GM12878 (cell line): Measurements from ENCODE around the gene CDKN1C. TPM values are rescaled to one million over a fixed set of nuclear protein-coding genes. Genes with fewer than 3 reads are reported as not detected.

Experiments used
- ATAC-seq: fragments of 200-7000 bp; cut with Tn5 transposase; 3 replicates; pipeline ENCODE4 v1.9.1; 2020; ENCODE audit warnings: mild to moderate bottlenecking, moderate library complexity
- BruUV-seq: library from RNA; stranded (reverse); fragments of 400-500 nt; replicated peaks from 2 replicates; lab custom pipeline; 2021; lab: Mats Ljungman, UMichigan
- CTCF ChIA-PET: fragments of 300-600 bp; sonication (Branson Sonifier 250); formaldehyde crosslinking; extraction: SDS; loops from one replicate; lab custom pipeline; 2021; ENCODE audit warnings: inconsistent platforms; lab: Yijun Ruan, JAX
- POLR2A ChIA-PET: fragments of 350-600 bp; formaldehyde crosslinking; extraction: SDS; loops from one replicate; lab custom pipeline; 2021; ENCODE audit warnings: inconsistent platforms; lab: Charles Lee
- RAD21 ChIA-PET: fragments of 300-600 bp; sonication (Branson Sonifier 250); formaldehyde crosslinking; loops from one replicate; lab custom pipeline; 2023; ENCODE audit warnings: antibody characterized with exemption; ENCODE audit not compliant: unreplicated experiment; lab: Charles Lee
- SMC1A ChIA-PET: fragments of 300-600 bp; sonication (Branson Sonifier 250); formaldehyde crosslinking; loops from one replicate; lab custom pipeline; 2023; ENCODE audit not compliant: unreplicated experiment, uncharacterized antibody; lab: Charles Lee
- DNase-seq: peaks from one replicate; pipeline ENCODE4 v3.0.0-alpha.2; 2011; ENCODE audit warnings: low read depth, low spot score
- FAIRE-seq: peaks from 3 replicates; lab custom pipeline; 2011; peaks lifted over from hg19 to GRCh38; lab: Jason Lieb, UNC
- H2AFZ ChIP-seq: 2 replicates; pipeline ENCODE4 v1.6.0; 2011; ENCODE audit warnings: low read depth, low read length, control low read depth; ENCODE audit not compliant: control insufficient read depth
- H3K27ac ChIP-seq: 2 replicates; pipeline ENCODE4 v1.5.1; 2011; ENCODE audit warnings: control low read depth; ENCODE audit not compliant: control insufficient read depth, insufficient read depth
- H3K27me3 ChIP-seq, 2 experiments: replicated peaks in 1 of 2; 2 replicates each; pipeline versions ENCODE4 v1.6.0 to v1.6.1; 2011; ENCODE audit warnings: low read length in 1 of 2; ENCODE audit not compliant: control insufficient read depth in 2 of 2, insufficient read depth in 2 of 2
- H3K36me3 ChIP-seq, 2 experiments: 2 replicates each; pipeline ENCODE4 v1.5.1; 2011; ENCODE audit warnings: low read length in 1 of 2; ENCODE audit not compliant: control insufficient read depth in 2 of 2, insufficient read depth in 2 of 2
- H3K4me1 ChIP-seq: 2 replicates; pipeline ENCODE4 v1.6.1; 2011; ENCODE audit warnings: mild to moderate bottlenecking, low read length, moderate library complexity, mixed read lengths; ENCODE audit not compliant: control insufficient read depth, insufficient read depth
- H3K4me2 ChIP-seq: 2 replicates; pipeline ENCODE4 v1.6.0; 2011; ENCODE audit warnings: control low read depth; ENCODE audit not compliant: control insufficient read depth, insufficient read depth
- H3K4me3 ChIP-seq: fragments of 200-600 bp; sonication (generic); 2 replicates; pipeline ENCODE4 v1.5.1; 2016
- H3K79me2 ChIP-seq: 2 replicates; pipeline ENCODE4 v1.6.0; 2011; ENCODE audit warnings: low read length; ENCODE audit not compliant: control insufficient read depth, insufficient read depth
- H3K9ac ChIP-seq: 2 replicates; pipeline ENCODE4 v1.8.0; 2011; ENCODE audit warnings: low read length, control low read depth, mixed read lengths; ENCODE audit not compliant: control insufficient read depth, insufficient read depth
- H3K9me3 ChIP-seq: replicated peaks from 3 replicates; pipeline ENCODE4 v1.5.1; 2011; ENCODE audit warnings: mild to moderate bottlenecking, low read length; ENCODE audit not compliant: control insufficient read depth, insufficient read depth
- H4K20me1 ChIP-seq: 2 replicates; pipeline ENCODE4 v1.6.0; 2011; ENCODE audit not compliant: control insufficient read depth, insufficient read depth
- BACH1 ChIP-seq: fragments of 450-650 bp; IDR thresholded peaks from 2 replicates; pipeline ENCODE4 v1.6.1; 2017; ENCODE audit warnings: mild to moderate bottlenecking, borderline replicate concordance
- CBX3 ChIP-seq: fragments of 200-600 bp; sonication (generic); IDR thresholded peaks from 2 replicates; pipeline ENCODE4 v1.6.1; 2016; ENCODE audit warnings: low read depth, borderline replicate concordance
- CREB1 ChIP-seq: IDR thresholded peaks from 2 replicates; pipeline ENCODE4 v1.6.1; 2012; ENCODE audit warnings: low read depth, mild to moderate bottlenecking, inconsistent platforms
- E2F4 ChIP-seq: IDR thresholded peaks from 2 replicates; pipeline ENCODE4 v1.6.1; 2012; ENCODE audit warnings: low read depth, low read length, improper control_type of control experiment
- HDAC2 ChIP-seq: fragments of 200-600 bp; sonication (generic); IDR thresholded peaks from 2 replicates; pipeline ENCODE4 v1.6.1; 2017
- HDGF ChIP-seq: fragments of 450-650 bp; IDR thresholded peaks from 2 replicates; pipeline ENCODE4 v1.6.1; 2016; ENCODE audit warnings: antibody characterized with exemption
- IKZF2 ChIP-seq, 2 experiments: fragments of 450-650 bp; IDR thresholded peaks; 2 replicates each; pipeline ENCODE4 v1.6.1; 2017; ENCODE audit warnings: mild to moderate bottlenecking in 2 of 2, moderate library complexity in 2 of 2
- JUNB ChIP-seq: IDR thresholded peaks from 2 replicates; pipeline ENCODE4 v1.6.1; 2016; ENCODE audit warnings: antibody characterized with exemption, mild to moderate bottlenecking
- MYC ChIP-seq: IDR thresholded peaks from 2 replicates; pipeline ENCODE4 v1.6.1; 2011; ENCODE audit warnings: mild to moderate bottlenecking, low read length, moderate library complexity, inconsistent platforms; ENCODE audit not compliant: insufficient read depth, insufficient replicate concordance, insufficient read length, severe bottlenecking
- NR2C2 ChIP-seq: IDR thresholded peaks from 2 replicates; pipeline ENCODE4 v1.6.1; 2011; ENCODE audit warnings: borderline replicate concordance, low read depth; ENCODE audit not compliant: control insufficient read depth, insufficient read length
- POLR2A ChIP-seq: IDR thresholded peaks from 2 replicates; pipeline ENCODE4 v1.6.1; 2011; ENCODE audit warnings: low read depth, mild to moderate bottlenecking, low read length
- POLR2AphosphoS2 ChIP-seq: IDR thresholded peaks from 2 replicates; pipeline ENCODE4 v1.6.1; 2011; ENCODE audit warnings: low read depth, mild to moderate bottlenecking, low read length, improper control_type of control experiment, moderate library complexity
- RBBP5 ChIP-seq: fragments of 200-600 bp; sonication (generic); conservative IDR thresholded peaks from 2 replicates; pipeline ENCODE4 v1.6.1; 2016
- RCOR1 ChIP-seq: conservative IDR thresholded peaks from 2 replicates; pipeline ENCODE4 v1.6.1; 2012; ENCODE audit warnings: low read depth, low read length, improper control_type of control experiment
- RUNX3 ChIP-seq: IDR thresholded peaks from 2 replicates; pipeline ENCODE4 v1.6.1; 2012; ENCODE audit warnings: low read length, inconsistent platforms
- SPI1 ChIP-seq: IDR thresholded peaks from 2 replicates; pipeline ENCODE4 v1.6.1; 2011; ENCODE audit warnings: low read depth, mild to moderate bottlenecking, low read length, moderate library complexity, borderline replicate concordance; ENCODE audit not compliant: insufficient read depth
- SREBF2 ChIP-seq: IDR thresholded peaks from 2 replicates; pipeline ENCODE4 v1.6.1; 2012; ENCODE audit warnings: mild to moderate bottlenecking, low read length
- SUPT20H ChIP-seq: IDR thresholded peaks from 2 replicates; pipeline ENCODE4 v1.6.1; 2011; ENCODE audit warnings: low read depth, mild to moderate bottlenecking, low read length, moderate library complexity, borderline replicate concordance; ENCODE audit not compliant: control insufficient read depth
- ZBED1 ChIP-seq: IDR thresholded peaks from 2 replicates; pipeline ENCODE4 v1.6.1; 2016; ENCODE audit warnings: borderline replicate concordance
- ZBTB40 ChIP-seq: fragments of 450-650 bp; IDR thresholded peaks from 2 replicates; pipeline ENCODE4 v1.6.1; 2016; ENCODE audit warnings: mild to moderate bottlenecking, moderate library complexity, borderline replicate concordance
- WGBS: methylation state at CpG from one replicate; pipeline ENCODE4 v1.1.6; 2016; ENCODE audit warnings: low lambda C conversion rate; ENCODE audit not compliant: insufficient replicate concordance, insufficient coverage; ENCODE audit errors: missing lambda C conversion rate; 5-methylcytosine and 5-hydroxymethylcytosine counted together
- in situ Hi-C: fragments of 300-500 bp; cut with MboI; formaldehyde crosslinking; loops from 9 replicates; pipeline ENCODE4 v1.14.3; 2018; ENCODE audit warnings: mixed read lengths
- intact Hi-C: fragments of 100-400 bp; cut with micrococcal nuclease; formaldehyde crosslinking; loops from one replicate; pipeline ENCODE4 v1.14.2; 2022; ENCODE audit not compliant: unreplicated experiment
- polyA plus RNA-seq, 11 experiments: library from polyadenylated mRNA; depleted of rRNA in 4 of 11; unstranded in 6 of 11; stranded (reverse) in 5 of 11; fragments of >200 nt; fragmentation: Nextera tagmentation in 4 of 11; fragmentation: Illumina TruSeq in 1 of 11; extraction: Ambion mirVana in 4 of 11; extraction: Trizol in 1 of 11; gene quantifications; 1 replicate in 1 of 11; 2 replicates in 10 of 11; pipeline versions ENCODE4 v1.2.1 to v1.2.3, GENCODE V29; 2011 to 2016; ENCODE audit warnings: inconsistent platforms in 2 of 11, missing spikeins in 2 of 11, low read depth in 1 of 11
- total RNA-seq, 4 experiments: library from RNA; depleted of rRNA in 3 of 4; stranded (reverse); fragments of >200 nt in 3 of 4; fragmentation: Illumina TruSeq in 1 of 4; extraction: Trizol in 1 of 4; gene quantifications; 2 replicates each; pipeline versions ENCODE4 v1.2.1 to v1.2.3, GENCODE V29; 2013 to 2021

The CDKN1C gene
- total and polyA plus RNA-seq, 10 of the 15 experiments (the other 5 are each of a cell fraction or from before 2014, with no cell fraction given) = 0.05 to 0.21 (median 0.14) TPM; not detected in 7

- Histone ChIP-seq H2AFZ (no peak overlapping the region), H3K4me1 (no peaks in the 10 kb centered on the region), H3K9me3 (no peaks in the 10 kb centered on the region), H3K27me3 (no peaks in the 10 kb centered on the region), H3K4me2 (no peak overlapping the region), H3K4me3 (no peak overlapping the region), H4K20me1 (no peaks in the 10 kb centered on the region), H3K27ac (no peak overlapping the region), H3K36me3 (no peaks in the 10 kb centered on the region), H3K79me2 (no peaks in the 10 kb centered on the region), H3K9ac (no peak overlapping the region)
- intact Hi-C loops (no loop called here), in situ Hi-C loops (no loop called here)
- ChIA-PET POLR2A (interaction anchor here (0.6 kb wide), 1 partner anchor 11 kb away, joined by 4 read pairs; no protein-coding TSS in a partner anchor), SMC1A (interaction anchor here (0.8 kb wide), 1 partner anchor 170 kb away, joined by 3 read pairs; no protein-coding TSS in a partner anchor), RAD21 (no interaction called here), CTCF (no interaction called here)
- FAIRE-seq (no peak), DNase-seq (no peak), ATAC-seq (no peak)
- TF ChIP-seq BACH1 (no peak), HDAC2 (no peak), SREBF2 (no peak), RCOR1 (no peak), ZBED1 (no peak), E2F4 (no peak), POLR2AphosphoS2 (no peak), IKZF2 (IDR thresholded peaks at IDR 0.05) (no peak), HDGF (no peak), CREB1 (no peak), RBBP5 (no peak), NR2C2 (no peak), SUPT20H (no peak), MYC (no peak), CBX3 (no peak), POLR2A (no peak), RUNX3 (no peak), JUNB (no peak), ZBTB40 (no peak), SPI1 (no peak)
- BruUV-seq = no TSS peak
- WGBS = 94% methylated on average over 2 of the region's 16 CpGs
Observed at GRCh38 chr11:2921261-2921660, 35.7 kb upstream of the CDKN1C start.
